ENCODE measurements around the gene EPHB2.

GRCh38 chr1:22889213-22889827 is 178.7 kb downstream of the EPHB2 start:
- TF ChIP-seq POLR2A (IDR thresholded peaks at IDR 0.05; ENCODE audit: low read depth, low read length) (no peak), TAF1 (IDR thresholded peaks at IDR 0.05; ENCODE audit: low read depth, low read length) (no peak)
